H1 (cell line): ENCODE data around the gene TLE4.

Experiments
- EP300 ChIP-seq, 2 experiments: IDR thresholded peaks; 1 replicate in 1 of 2; 2 replicates in 1 of 2; pipeline ENCODE4 v1.6.1; 2011 to 2012; ENCODE audit warnings: low read depth in 2 of 2, low read length in 2 of 2, mild to moderate bottlenecking in 2 of 2, borderline replicate concordance in 1 of 2, inconsistent platforms in 1 of 2, moderate library complexity in 1 of 2
- EZH2 ChIP-seq: fragments of 200-600 bp; sonication (generic); IDR thresholded peaks from 2 replicates; pipeline ENCODE4 v1.7.1; 2012; ENCODE audit warnings: low read depth, mild to moderate bottlenecking, moderate library complexity, low read length, inconsistent platforms; ENCODE audit not compliant: severe bottlenecking
- HDAC6 ChIP-seq: IDR thresholded peaks from one replicate; pipeline ENCODE4 v1.7.1; 2012; ENCODE audit warnings: low read depth, mild to moderate bottlenecking, inconsistent platforms, low read length, moderate library complexity
- POLR2A ChIP-seq, 2 experiments: IDR thresholded peaks; 1 replicate in 1 of 2; 2 replicates in 1 of 2; pipeline ENCODE4 v1.6.1; 2011; ENCODE audit warnings: low read depth in 2 of 2, low read length in 2 of 2, mild to moderate bottlenecking in 2 of 2; ENCODE audit errors: control extremely low read depth in 1 of 2
- SRF ChIP-seq: IDR thresholded peaks from 2 replicates; pipeline ENCODE4 v1.6.1; 2011; ENCODE audit warnings: mild to moderate bottlenecking, low read depth, low read length, moderate library complexity
- TCF12 ChIP-seq: IDR thresholded peaks from 2 replicates; pipeline ENCODE4 v1.6.1; 2011; ENCODE audit warnings: low read depth, mild to moderate bottlenecking, low read length
- YY1 ChIP-seq: IDR thresholded peaks from 2 replicates; pipeline ENCODE4 v1.6.1; 2011; ENCODE audit warnings: low read depth, mild to moderate bottlenecking, low read length

DNA sequence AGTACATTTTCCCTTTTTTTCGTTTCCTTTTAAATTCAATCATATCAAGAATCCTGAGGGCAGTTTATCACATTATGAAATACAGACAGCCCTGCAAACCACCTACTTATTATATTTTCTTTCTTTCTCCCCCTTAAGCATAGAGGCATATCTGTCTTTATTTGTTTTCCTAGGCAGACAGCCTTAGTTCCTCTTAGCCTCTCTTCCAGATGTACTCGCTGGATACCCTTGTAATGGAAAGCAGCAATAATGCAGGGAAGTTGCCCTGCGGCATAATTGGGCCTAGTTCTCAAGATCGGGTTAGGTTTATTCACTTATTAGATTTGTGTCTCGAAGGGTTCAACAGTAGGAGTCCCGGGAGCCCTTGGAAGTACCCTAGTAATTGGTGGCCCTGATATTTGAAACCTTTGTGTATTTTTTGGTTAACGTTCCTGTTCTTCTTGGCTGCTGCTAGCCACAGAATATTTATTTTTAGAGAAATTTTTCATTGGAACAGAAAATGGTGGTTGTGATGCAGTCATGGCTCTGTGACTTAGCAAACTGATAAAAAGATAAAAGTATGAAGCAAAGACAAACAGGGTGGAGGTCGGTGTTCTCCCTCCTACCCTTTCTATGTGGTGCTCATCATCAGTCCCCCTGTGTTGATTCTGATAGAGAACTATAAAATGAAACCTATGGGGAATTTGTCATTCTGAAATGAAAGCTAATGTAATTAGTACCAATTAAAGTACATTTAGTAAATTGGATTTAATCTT, 6.4 kb downstream of the TLE4 start:
- TF ChIP-seq HDAC6 (no peak), EZH2 (no peak), POLR2A (IDR thresholded peaks at IDR 0.05; ENCODE audit: control extremely low read depth in 1 of 2, low read depth in 2 of 2, low read length in 2 of 2) (no peak), TCF12 (no peak), EP300 (IDR thresholded peaks at IDR 0.05; ENCODE audit: borderline replicate concordance in 1 of 2, low read depth in 2 of 2, low read length in 2 of 2) (no peak), SRF (no peak), YY1 (no peak)
